GM21576 (cell line): ENCODE results near the gene SMPDL3B.

ENCODE experiments used
- ATAC-seq: cut with Tn5 transposase; IDR thresholded peaks from one replicate; pipeline ENCODE4 v1.9.1; 2021; ENCODE audit warnings: mild to moderate bottlenecking, moderate library complexity; ENCODE audit not compliant: unreplicated experiment

Gene SMPDL3B, protein sequence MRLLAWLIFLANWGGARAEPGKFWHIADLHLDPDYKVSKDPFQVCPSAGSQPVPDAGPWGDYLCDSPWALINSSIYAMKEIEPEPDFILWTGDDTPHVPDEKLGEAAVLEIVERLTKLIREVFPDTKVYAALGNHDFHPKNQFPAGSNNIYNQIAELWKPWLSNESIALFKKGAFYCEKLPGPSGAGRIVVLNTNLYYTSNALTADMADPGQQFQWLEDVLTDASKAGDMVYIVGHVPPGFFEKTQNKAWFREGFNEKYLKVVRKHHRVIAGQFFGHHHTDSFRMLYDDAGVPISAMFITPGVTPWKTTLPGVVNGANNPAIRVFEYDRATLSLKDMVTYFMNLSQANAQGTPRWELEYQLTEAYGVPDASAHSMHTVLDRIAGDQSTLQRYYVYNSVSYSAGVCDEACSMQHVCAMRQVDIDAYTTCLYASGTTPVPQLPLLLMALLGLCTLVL

DNA sequence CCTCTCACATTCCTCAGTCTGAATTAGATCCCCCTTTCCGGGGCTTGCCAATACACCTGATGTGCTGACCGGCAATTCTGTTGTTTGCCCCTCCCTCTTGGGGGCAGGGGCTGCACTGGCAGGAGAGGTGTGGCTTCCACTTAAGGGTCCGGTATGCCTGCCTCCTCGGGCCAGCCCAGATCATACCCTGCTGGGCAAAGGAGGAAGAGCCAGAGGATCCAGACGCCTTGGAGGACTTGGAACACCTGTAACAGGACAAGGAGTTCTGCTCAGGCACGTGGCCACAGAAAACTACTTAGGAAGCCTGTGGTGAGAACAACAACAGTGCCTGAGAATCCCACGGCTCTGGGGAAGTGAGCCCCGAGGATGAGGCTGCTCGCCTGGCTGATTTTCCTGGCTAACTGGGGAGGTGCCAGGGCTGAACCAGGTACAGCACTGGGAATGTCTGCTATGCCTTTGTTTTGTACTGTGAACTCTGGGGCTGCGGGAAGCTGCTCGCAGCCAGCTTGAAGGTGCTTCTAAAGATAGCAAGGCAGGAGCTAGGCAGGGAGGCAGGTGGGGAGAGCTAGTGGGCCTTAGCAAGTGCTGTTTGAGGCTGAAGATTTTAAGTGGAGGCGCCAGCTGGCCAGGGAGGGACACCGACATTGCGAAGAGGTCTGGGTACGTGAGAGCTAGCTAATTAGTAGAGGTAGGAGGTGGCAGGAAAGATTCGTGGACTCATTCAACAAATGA, at the start of gene SMPDL3B:
Gene SMPDL3B, plus strand, starts transcription at position 183 of the 732 bp plus-strand sequence. Its CDS starts 184 bp downstream, at position 367.
- no peak for ATAC-seq

- ATAC-seq = no peak
Observed at GRCh38 chr1:27885114-27885528, 49.7 kb upstream of the SMPDL3B start.

- ATAC-seq = no peak
Observed at GRCh38 chr1:27885621-27886352, 49.0 kb upstream of the SMPDL3B start.

- ATAC-seq = no peak
Observed at GRCh38 chr1:27886353-27886679, 48.5 kb upstream of the SMPDL3B start.

DNA sequence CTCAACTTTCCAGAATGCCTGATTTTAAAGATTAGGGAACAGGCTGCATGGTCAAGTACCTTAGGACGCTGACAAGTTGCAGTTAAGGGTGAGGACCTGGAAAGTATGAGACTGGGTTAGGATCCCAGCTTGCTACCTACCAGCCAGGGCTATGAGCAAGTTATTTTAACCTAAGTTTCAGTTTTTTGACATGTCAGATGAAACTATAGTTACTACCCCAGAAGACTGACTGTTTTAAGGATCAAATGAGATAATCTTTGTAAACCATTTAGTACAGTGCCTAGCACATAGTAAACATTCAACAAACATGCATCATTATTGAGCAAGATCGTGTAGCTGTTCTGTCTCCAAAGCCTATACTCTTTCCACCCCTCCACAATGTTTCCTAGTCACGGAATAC, 48.1 kb upstream of the SMPDL3B start:
- ATAC-seq = no peak

DNA sequence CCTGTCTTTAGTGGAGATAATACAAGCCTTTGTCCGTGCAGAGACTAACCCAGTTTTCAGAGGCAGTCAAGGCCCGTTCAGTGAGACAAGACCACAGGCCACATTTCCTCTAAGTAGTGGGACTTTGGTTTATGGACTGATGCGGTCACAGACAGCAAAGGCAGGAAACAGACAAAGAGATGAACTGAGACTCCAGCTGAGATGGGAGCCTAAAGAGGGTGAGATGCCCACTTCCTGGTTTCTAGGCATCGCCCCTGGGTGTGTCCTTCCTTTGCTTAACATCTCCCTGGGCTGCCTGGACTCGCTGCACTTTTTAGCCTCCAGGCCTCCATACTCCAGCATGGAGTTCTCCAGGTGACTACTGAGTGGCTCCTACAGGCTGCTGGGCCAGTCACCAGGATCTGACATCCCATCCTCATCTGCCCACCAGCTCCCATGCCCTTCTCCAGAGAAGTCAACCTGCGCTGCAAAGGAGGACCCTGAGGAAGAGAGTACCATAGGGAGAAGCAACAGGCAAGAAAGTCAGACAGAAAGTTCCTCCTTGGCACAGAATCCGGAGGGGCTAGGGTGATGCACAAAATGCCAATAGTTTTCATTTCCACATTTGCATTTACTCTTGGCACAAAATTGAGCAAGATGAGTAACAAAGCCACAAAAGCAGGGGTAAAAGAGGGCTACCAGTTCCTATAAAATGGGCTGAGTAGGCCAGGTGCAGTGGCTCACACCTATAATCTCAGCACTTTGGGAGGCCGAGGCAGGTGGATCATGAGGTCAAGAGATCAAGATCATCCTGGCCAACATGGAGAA, 47.4 kb upstream of the SMPDL3B start:
- ATAC-seq = peak; percentile 20

DNA sequence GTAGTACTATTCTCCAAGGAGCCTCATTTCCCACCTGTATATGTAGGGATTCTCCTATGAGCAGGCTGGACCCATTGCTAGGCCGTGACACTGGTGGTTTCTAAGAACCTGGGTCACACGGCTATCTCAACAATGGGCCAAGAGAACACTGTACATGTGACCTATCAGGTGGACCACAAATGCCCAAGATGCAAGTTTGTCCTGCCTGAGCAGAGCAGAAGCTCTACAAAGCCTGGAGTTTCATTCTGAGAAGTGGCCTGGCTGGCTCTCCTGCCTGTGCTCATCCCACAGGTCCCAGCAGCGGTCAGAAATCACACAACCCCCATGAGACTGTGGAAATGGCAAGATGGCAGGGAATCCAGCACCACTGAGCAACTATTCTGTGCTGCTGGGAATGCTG, 45.3 kb upstream of the SMPDL3B start:
- ATAC-seq = no peak

- ATAC-seq = no peak
Observed at GRCh38 chr1:27891196-27891889, 43.5 kb upstream of the SMPDL3B start.

DNA sequence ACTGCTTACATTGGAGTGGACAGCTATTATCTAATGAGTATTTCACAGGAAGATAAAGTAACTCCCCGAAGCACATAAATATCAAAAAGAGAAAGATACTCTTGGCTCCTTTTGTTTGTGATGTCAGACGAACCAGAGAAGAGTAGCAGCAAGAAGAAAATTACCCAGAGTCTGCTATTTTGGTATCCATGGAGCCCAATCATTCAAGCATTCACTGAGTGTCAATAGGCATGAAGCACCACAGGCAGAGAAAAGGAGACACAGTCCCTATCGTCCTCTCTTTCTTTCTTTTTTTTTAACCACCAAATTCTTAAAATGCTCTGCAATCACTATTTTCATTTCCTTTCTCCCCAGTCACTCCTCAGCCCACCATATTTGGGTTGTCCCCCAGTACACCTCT, 40.3 kb upstream of the SMPDL3B start:
- ATAC-seq = no peak

GRCh38 chr1:27906759-27907158, 28.0 kb upstream of the SMPDL3B start:
- ATAC-seq = no peak

- no peak for ATAC-seq
Observed at GRCh38 chr1:27912429-27912828, 22.4 kb upstream of the SMPDL3B start.

GRCh38 chr1:27915082-27915575, 19.7 kb upstream of the SMPDL3B start:
- ATAC-seq = peak; percentile 5

- no peak for ATAC-seq
Observed at GRCh38 chr1:27922272-27922671, 12.5 kb upstream of the SMPDL3B start.

- no peak for ATAC-seq
Observed at GRCh38 chr1:27928216-27928954, 6.4 kb upstream of the SMPDL3B start.

DNA sequence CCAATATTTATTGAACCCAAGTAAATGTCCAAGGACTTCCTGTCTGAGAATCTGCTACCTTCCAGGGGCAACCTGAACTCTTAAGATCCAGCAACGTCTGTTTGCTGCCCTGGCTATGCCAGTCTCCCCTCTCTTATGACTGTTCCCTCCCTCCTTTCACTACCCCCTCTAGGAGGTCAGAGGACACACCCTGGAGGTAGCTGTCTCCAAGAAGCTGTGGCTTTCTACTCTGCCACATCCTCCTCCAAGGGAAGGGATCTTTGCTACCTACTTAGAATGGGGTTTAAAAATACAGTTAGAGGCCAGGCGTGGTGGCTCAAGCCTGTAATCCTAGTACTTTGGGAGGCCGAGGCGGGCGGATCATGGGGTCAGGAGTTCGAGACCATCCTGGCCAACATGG, 3.6 kb upstream of the SMPDL3B start:
- no peak for ATAC-seq

GRCh38 chr1:27931759-27932158, 3.0 kb upstream of the SMPDL3B start:
- no peak for ATAC-seq

- ATAC-seq = no peak
Observed at GRCh38 chr1:27935721-27936120, 921 bp downstream of the SMPDL3B start.

DNA sequence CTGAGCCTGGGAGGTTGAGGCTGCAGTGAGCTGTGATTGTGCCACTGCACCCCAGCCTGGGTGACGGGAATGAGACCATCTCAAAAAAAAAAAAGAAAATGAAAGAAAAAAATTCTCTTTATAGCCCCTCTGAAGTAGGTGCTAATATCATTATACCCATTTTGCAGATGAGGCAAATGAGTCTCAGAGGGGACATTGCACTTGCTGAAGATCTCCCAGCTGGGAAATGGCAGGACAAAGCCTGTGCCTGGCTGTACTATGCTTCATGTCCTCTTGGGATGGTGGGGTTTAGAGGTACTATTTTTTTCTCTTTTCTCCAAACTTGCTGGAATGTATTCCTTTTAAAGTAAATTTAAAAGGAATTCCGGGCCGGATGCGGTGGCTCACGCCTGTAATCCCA, 1.6 kb downstream of the SMPDL3B start:
- ATAC-seq = no peak

- ATAC-seq = no peak
Observed at GRCh38 chr1:27937524-27937836, 2.7 kb downstream of the SMPDL3B start.
